HUES48 (cell line): ENCODE data around the gene ACSL1.
"Not testable (repeated sequence)": the region's sequence is repeated elsewhere in the genome, so short reads cannot be mapped to it uniquely, and the experiment has no call there.

Source experiments
- H3K27ac ChIP-seq: one replicate; pipeline ENCODE4 v1.7.0; 2013; ENCODE audit warnings: low read depth, low read length, inconsistent platforms
- H3K27me3 ChIP-seq: 2 replicates; pipeline ENCODE4 v1.6.1; 2013; ENCODE audit warnings: mild to moderate bottlenecking, low read length; ENCODE audit not compliant: control insufficient read depth, insufficient read depth
- H3K36me3 ChIP-seq: 2 replicates; pipeline ENCODE4 v1.6.1; 2013; ENCODE audit warnings: low read length; ENCODE audit not compliant: control insufficient read depth, insufficient read depth
- H3K4me1 ChIP-seq: 2 replicates; pipeline ENCODE4 v1.6.1; 2013; ENCODE audit warnings: mild to moderate bottlenecking, low read length; ENCODE audit not compliant: control insufficient read depth, insufficient read depth
- H3K4me3 ChIP-seq: 2 replicates; pipeline ENCODE4 v1.5.1; 2013; ENCODE audit warnings: mild to moderate bottlenecking, low read depth, low read length
- H3K9ac ChIP-seq: 2 replicates; pipeline ENCODE4 v1.6.1; 2013; ENCODE audit warnings: mild to moderate bottlenecking, low read depth, low read length, moderate library complexity
- H3K9me3 ChIP-seq: 2 replicates; pipeline ENCODE4 v1.6.1; 2013; ENCODE audit warnings: low read length; ENCODE audit not compliant: control insufficient read depth, insufficient read depth

The ACSL1 gene

DNA sequence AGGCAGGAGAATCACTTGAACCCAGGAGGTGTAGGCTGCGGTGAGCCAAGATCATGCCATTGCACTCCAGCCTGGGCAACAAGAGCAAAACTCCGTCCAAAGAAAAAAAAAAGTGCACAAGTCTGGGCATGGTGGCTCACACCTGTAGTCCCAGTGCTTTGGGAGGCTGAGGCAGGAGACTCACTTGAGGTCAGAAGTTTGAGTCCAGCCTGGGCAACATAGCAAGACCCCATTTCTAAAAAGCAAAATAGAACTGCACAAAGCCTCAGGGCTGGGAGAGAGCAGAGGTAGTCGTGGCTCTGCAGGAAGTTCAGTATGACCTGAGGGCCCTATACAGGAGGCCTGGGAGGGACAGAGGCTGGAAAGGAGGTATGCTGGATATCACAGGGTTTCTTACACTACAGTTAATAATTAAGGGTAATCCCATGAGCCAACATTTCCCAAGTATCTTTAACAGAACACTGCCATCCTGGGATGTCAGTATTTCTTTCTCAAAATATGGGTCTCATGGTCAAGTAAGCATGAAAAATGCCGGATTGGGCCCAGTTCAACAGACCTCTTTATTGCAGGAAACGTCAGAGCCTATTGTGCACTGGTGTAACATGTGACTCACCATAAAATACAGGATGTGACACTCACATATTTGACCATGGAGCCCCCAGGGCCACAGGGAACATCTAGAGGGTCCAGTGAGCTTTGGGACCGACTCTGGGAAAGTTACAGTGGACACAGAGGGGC, 37.8 kb downstream of the ACSL1 start:
- no peaks in the 10 kb centered on the region for H3K9me3 ChIP-seq
- peaks cover 10% of the 10 kb centered on the region for H3K4me1 ChIP-seq
- H3K27me3 ChIP-seq = no peaks in the 10 kb centered on the region
- H3K9ac ChIP-seq = no peak overlapping the region
- H3K36me3 ChIP-seq = no peaks in the 10 kb centered on the region
- H3K27ac ChIP-seq = no peak overlapping the region
- no peak overlapping the region for H3K4me3 ChIP-seq

DNA sequence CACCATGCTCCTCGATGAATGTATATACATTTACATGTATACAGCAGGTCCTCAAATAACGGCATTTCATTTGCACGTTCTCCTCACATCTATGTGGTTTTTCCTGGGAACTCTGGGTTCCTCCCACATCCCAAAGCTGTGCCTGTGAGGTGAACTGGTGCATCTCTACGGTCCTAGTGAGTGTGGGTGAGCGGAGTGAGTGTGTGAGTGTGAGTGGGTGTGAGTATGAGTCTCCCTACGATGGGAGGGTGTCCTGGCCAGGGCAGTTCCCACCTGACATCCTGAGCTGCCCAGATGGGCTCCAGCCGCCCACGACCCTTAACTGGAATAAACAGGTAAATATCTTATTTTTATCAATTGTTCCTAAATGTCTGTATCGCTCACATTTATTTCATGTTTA, 40.0 kb downstream of the ACSL1 start:
- Histone ChIP-seq H3K36me3 (no peaks in the 10 kb centered on the region), H3K27me3 (no peaks in the 10 kb centered on the region), H3K4me1 (peaks cover 11% of the 10 kb centered on the region)

DNA sequence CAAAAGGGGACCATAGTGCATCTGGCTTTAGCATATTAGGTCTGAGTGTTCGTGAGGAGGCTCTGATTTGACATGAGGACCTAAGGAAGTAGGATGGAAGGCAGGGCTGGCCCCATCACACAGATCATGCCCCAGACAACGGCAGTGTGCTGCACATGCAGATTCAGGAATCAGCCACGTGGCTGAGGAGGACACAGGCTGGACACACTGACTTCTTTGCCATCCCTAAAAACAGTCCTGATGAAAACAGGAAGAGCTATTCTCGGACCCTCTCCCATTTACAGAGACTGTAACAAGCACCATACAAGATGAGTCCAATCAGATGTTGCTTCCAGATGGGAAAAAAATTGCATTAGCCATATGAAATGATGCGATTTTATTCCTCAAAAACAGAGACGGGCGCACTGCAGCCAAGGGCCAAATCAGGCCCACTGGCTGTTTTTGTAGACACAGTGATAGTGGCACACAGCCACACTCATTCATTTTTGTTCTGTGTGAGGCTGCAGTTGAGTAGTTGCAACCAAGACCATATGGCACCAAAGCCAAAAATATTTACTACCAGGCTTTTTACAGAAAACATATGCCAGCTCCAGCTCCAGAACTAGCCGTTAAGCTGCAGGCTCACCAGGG, 41.0 kb downstream of the ACSL1 start:
- H3K4me3 ChIP-seq = no peak overlapping the region
- H3K27ac ChIP-seq = no peak overlapping the region
- H3K4me1 ChIP-seq = peaks cover 11% of the 10 kb centered on the region
- no peaks in the 10 kb centered on the region for H3K36me3 ChIP-seq
- no peaks in the 10 kb centered on the region for H3K9me3 ChIP-seq
- H3K27me3 ChIP-seq = no peaks in the 10 kb centered on the region
- no peak overlapping the region for H3K9ac ChIP-seq

More for the DNA sequence above, 40.0 kb downstream of the ACSL1 start:
- Histone ChIP-seq H3K27ac (no peak overlapping the region), H3K9ac (no peak overlapping the region), H3K9me3 (no peaks in the 10 kb centered on the region), H3K4me3 (no peak overlapping the region)

DNA sequence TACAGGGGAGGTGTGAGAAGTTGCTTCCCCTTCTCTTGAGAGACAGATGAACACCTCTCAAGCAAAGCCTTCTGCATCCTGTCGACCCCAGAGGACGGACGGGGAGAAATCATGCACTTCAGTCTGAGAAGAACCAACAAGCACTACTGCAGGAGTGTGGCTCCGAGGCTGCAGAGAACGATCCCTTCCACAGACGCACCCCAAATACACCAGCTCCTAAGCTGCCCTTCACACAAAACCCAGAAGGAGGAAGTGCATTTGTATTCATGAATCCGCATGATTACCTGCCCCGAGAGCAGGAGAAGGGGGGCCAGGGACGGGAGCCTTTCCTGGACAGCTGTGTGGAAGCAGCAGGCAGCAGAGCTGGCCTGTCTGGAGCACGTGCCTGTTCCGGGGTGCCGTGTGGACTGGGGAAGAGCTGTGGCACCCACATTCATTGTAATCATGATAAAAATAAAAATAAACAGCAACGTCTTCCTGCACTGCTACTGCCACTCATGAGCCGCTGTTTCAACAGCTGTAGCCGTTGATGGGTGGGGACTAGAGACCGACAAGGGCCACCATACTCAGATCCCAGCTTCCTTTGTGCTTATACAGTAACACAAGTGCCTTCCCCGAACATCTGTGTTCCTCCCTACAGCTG, 42.9 kb downstream of the ACSL1 start:
- Histone ChIP-seq H3K27ac (no peak overlapping the region), H3K36me3 (no peaks in the 10 kb centered on the region), H3K9ac (no peak overlapping the region; the same call in 1 of the 2 replicates)

DNA sequence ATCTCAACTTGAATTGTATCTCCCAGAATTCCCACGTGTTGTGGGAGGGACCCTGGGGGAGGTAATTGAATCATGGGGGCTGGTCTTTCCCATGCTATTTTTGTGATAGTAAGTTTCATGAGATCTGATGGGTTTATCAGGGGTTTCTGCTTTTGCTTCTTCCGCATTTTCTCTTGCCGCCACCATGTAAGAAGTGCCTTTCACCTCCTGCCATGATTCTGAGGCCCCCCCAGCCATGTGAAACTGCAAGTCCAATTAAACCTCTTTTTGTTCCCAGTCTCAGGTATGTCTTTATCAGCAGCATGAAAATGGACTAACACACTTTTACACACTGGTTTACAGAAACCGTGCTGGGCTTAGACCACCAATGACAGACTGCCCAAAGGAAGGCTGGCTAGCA, 46.6 kb downstream of the ACSL1 start:
- peaks cover 11% of the 10 kb centered on the region for H3K4me1 ChIP-seq
- not testable (repeated sequence) for H3K4me3 ChIP-seq, H3K9ac ChIP-seq, H3K9me3 ChIP-seq, H3K27me3 ChIP-seq, H3K27ac ChIP-seq, H3K36me3 ChIP-seq

More for the DNA sequence above, 42.9 kb downstream of the ACSL1 start:
- no peak overlapping the region for H3K4me3 ChIP-seq
- H3K4me1 ChIP-seq = peaks cover 11% of the 10 kb centered on the region
- no peaks in the 10 kb centered on the region for H3K9me3 ChIP-seq
- no peaks in the 10 kb centered on the region for H3K27me3 ChIP-seq

DNA sequence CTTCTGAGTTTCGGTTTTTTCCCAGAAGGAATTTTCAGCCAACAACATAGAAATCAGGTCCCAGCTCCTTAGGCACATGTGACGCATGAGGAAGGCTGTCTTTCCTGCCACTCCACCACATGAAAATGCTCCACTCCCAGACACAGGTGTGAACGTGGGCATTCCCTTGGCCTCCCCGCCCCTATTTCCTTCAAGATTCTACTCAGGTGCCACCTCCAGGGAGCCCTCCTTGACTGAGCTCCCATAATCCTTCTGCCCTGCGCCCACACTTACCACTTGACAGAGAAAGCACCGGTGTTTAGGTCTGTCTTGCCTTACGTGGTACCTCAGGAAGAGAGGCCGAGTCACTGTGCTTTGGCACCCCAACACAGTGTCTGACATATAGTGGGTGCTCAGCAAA, 47.4 kb downstream of the ACSL1 start:
- Histone ChIP-seq H3K36me3 (no peaks in the 10 kb centered on the region), H3K4me1 (peaks cover 11% of the 10 kb centered on the region)

DNA sequence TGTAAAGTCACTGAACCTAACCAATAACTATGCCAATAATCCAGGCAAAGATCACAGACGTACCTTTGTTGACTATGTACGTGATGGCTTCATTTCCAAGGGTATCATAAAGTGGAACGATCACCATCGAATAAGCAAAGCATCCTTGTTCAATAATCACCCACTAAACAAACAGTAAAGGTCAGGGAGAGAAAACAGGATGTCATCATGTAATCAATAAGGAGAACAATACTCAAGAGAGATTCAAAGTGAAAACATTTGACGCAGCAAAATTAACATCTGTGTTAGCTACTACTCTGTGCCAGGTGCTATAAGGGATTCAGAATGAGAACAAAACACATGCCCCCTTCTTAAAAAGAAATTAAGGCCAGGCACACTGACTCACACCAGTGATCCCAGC, 48.9 kb downstream of the ACSL1 start:
- Histone ChIP-seq H3K36me3 (no peaks in the 10 kb centered on the region), H3K27ac (no peak overlapping the region), H3K9me3 (no peaks in the 10 kb centered on the region)

More for the DNA sequence above, 47.4 kb downstream of the ACSL1 start:
- Histone ChIP-seq H3K27me3 (no peaks in the 10 kb centered on the region), H3K9me3 (no peaks in the 10 kb centered on the region), H3K4me3 (no peak overlapping the region), H3K27ac (no peak overlapping the region), H3K9ac (no peak overlapping the region)

DNA sequence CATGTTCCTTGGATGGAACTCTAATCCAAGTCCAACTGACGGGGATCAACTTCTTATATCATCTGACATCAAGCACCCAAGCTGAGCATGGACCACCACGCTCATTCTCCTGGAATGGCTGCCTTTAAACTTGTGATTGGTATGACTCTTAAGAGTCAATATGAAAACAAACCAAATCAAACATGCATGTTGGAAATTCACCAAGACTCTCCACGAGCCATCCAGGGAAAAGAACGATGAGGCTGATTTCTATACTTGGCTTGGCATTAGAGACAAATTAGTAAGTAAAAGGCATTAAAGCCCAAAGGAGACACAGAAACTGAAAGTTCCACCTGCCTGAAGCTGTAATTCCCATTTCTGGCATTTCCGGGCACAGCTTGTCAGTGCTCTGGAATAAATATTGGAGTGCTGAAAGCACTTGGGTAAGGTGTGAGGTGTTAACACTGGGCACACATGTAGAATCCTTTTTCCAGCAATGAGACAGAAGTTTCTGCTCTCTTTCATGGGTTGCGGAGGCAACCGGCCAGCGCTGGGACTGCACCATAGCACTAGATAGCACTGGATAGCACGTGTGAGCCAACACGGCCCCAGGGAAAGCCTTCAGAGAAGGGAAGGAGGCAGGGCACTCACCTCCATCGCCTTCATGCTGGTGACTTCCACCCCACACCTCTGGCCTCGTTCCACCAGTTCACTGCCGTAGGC, 49.8 kb downstream of the ACSL1 start:
- Histone ChIP-seq H3K4me3 (no peak overlapping the region), H3K4me1 (no peaks in the 10 kb centered on the region), H3K27ac (no peak overlapping the region), H3K36me3 (no peaks in the 10 kb centered on the region), H3K9ac (no peak overlapping the region), H3K27me3 (no peaks in the 10 kb centered on the region), H3K9me3 (no peaks in the 10 kb centered on the region)

More for the DNA sequence above, 48.9 kb downstream of the ACSL1 start:
- no peak overlapping the region for H3K4me3 ChIP-seq
- H3K9ac ChIP-seq = no peak overlapping the region
- no peaks in the 10 kb centered on the region for H3K4me1 ChIP-seq
- no peaks in the 10 kb centered on the region for H3K27me3 ChIP-seq

DNA sequence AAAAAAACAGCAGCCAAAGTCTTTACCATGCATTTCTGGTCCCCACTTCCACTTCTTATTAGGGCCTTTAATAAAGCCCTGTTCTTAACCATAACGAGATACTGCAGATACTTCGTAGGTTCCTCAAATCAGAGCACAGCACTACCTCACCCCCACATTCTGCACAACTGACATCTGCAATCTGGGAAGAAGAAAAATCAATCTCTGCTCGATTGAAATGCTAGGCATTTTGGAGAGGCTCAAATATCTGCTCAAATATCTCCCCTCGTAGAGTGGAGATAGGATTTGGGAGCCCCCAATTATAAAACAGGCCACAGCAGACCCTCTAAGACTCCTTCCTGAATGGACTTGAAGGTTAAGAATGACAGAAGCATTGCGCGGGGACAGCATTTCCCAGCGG, 51.6 kb downstream of the ACSL1 start:
- no peak overlapping the region for H3K27ac ChIP-seq
- no peak overlapping the region for H3K9ac ChIP-seq
- no peaks in the 10 kb centered on the region for H3K9me3 ChIP-seq
- no peak overlapping the region for H3K4me3 ChIP-seq
- H3K4me1 ChIP-seq = no peaks in the 10 kb centered on the region
- H3K27me3 ChIP-seq = no peaks in the 10 kb centered on the region
- no peaks in the 10 kb centered on the region for H3K36me3 ChIP-seq

DNA sequence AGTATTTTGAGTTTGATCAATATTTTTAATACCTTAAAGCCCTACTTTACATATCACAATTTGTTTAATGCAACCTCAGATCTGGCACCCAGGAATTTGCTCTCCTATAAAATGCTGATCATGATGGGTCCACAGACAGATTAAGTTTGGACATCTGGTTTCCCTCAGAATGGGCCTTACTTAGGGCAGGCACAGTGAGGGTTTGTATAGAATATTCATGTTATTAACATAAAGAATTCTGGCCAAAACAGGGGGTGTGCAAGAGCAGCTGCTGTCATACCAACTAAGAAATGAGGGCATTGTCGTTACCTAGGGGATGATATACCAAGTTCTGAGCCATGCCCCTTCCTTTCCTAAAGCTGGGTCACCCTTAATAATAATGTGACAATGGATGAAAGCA, 54.4 kb downstream of the ACSL1 start:
- Histone ChIP-seq H3K9ac (no peak overlapping the region), H3K4me1 (no peaks in the 10 kb centered on the region), H3K27me3 (no peaks in the 10 kb centered on the region), H3K36me3 (no peaks in the 10 kb centered on the region), H3K27ac (no peak overlapping the region), H3K4me3 (no peak overlapping the region), H3K9me3 (no peaks in the 10 kb centered on the region)
